Measurements from ENCODE around the gene ATP8A2.

Gene ATP8A2

GRCh38 chr13:25901460-25902376, 529.9 kb downstream of the ATP8A2 start:
- peak; percentile 44 for DNase-seq

GRCh38 chr13:25902455-25902854, 530.7 kb downstream of the ATP8A2 start:
- no peak for DNase-seq

GRCh38 chr13:25902891-25903341, 531.1 kb downstream of the ATP8A2 start:
- DNase-seq, result peak; percentile 18

- no peak for DNase-seq
Observed at GRCh38 chr13:25904830-25905229, 533.1 kb downstream of the ATP8A2 start.

GRCh38 chr13:25905611-25906010, 533.8 kb downstream of the ATP8A2 start:
- no peak for DNase-seq

- DNase-seq, result peak; percentile 49
Observed at GRCh38 chr13:25906191-25906661, 534.5 kb downstream of the ATP8A2 start.

GRCh38 chr13:25908366-25908765, 536.6 kb downstream of the ATP8A2 start:
- DNase-seq, result no peak

GRCh38 chr13:25910243-25910642, 538.5 kb downstream of the ATP8A2 start:
- no peak for DNase-seq

GRCh38 chr13:25910991-25911419, 539.2 kb downstream of the ATP8A2 start:
- no peak for DNase-seq

- DNase-seq, result no peak
Observed at GRCh38 chr13:25912961-25913360, 541.2 kb downstream of the ATP8A2 start.

GRCh38 chr13:25915840-25916518, 544.2 kb downstream of the ATP8A2 start:
- no peak for DNase-seq

GRCh38 chr13:25920277-25920676, 548.5 kb downstream of the ATP8A2 start:
- no peak for DNase-seq

- DNase-seq, result no peak
Observed at GRCh38 chr13:25920931-25921330, 549.2 kb downstream of the ATP8A2 start.

GRCh38 chr13:25922376-25922775, 550.6 kb downstream of the ATP8A2 start:
- no peak for DNase-seq

GRCh38 chr13:25923217-25924085, 551.7 kb downstream of the ATP8A2 start:
- no peak for DNase-seq

- no peak for DNase-seq
Observed at GRCh38 chr13:25927363-25927762, 555.6 kb downstream of the ATP8A2 start.

GRCh38 chr13:25927932-25928331, 556.2 kb downstream of the ATP8A2 start:
- DNase-seq, result no peak

GRCh38 chr13:25928941-25929505, 557.2 kb downstream of the ATP8A2 start:
- DNase-seq, result no peak

- no peak for DNase-seq
Observed at GRCh38 chr13:25929816-25930215, 558.0 kb downstream of the ATP8A2 start.

- DNase-seq, result no peak
Observed at GRCh38 chr13:25930653-25931052, 558.9 kb downstream of the ATP8A2 start.

GRCh38 chr13:25932365-25932764, 560.6 kb downstream of the ATP8A2 start:
- DNase-seq, result no peak

- no peak for DNase-seq
Observed at GRCh38 chr13:25933520-25933919, 561.7 kb downstream of the ATP8A2 start.

All from CD4-positive, alpha-beta T cell treated with Interleukin-6 for 4 hours (primary cell).